MV-4-11 (cell line): ENCODE results near the gene PPIH.
"Not testable (repeated sequence)": the region's sequence is repeated elsewhere in the genome, so short reads cannot be mapped to it uniquely, and the experiment has no call there.

Experiments used
- DNase-seq: peaks from one replicate; lab custom pipeline; 2025; lab: John Stamatoyannopoulos, UW

Gene PPIH

GRCh38 chr1:42657981-42658876, at the start of gene PPIH:
Gene PPIH (plus strand): TSS chr1:42658423. CDS start chr1:42658447, 24 bp downstream.
- peak; percentile 93 for DNase-seq

GRCh38 chr1:42613803-42614131, 44.5 kb upstream of the PPIH start:
- no peak for DNase-seq

GRCh38 chr1:42618866-42619265, 39.4 kb upstream of the PPIH start:
- no peak for DNase-seq

GRCh38 chr1:42620307-42620706, 37.9 kb upstream of the PPIH start:
- DNase-seq: no peak

- not testable (repeated sequence) for DNase-seq
Observed at GRCh38 chr1:42621180-42621579, 37.0 kb upstream of the PPIH start.

GRCh38 chr1:42627205-42627604, 31.0 kb upstream of the PPIH start:
- not testable (repeated sequence) for DNase-seq

- no peak for DNase-seq
Observed at GRCh38 chr1:42639116-42639515, 19.1 kb upstream of the PPIH start.

GRCh38 chr1:42646056-42646455, 12.2 kb upstream of the PPIH start:
- peak; percentile 73 for DNase-seq

GRCh38 chr1:42657201-42657600, 1.0 kb upstream of the PPIH start:
- no peak for DNase-seq

GRCh38 chr1:42658877-42659337, 684 bp downstream of the PPIH start:
- no peak for DNase-seq

GRCh38 chr1:42660907-42661500, 2.8 kb downstream of the PPIH start:
- DNase-seq: no peak

- no peak for DNase-seq
Observed at GRCh38 chr1:42669936-42670335, 11.7 kb downstream of the PPIH start.

GRCh38 chr1:42670425-42670824, 12.2 kb downstream of the PPIH start:
- DNase-seq: no peak

GRCh38 chr1:42674214-42674613, 16.0 kb downstream of the PPIH start:
- no peak for DNase-seq

GRCh38 chr1:42674682-42675081, 16.5 kb downstream of the PPIH start:
- no peak for DNase-seq

GRCh38 chr1:42675467-42675866, 17.2 kb downstream of the PPIH start:
- no peak for DNase-seq

GRCh38 chr1:42676534-42677087, 18.4 kb downstream of the PPIH start:
- no peak for DNase-seq

- peak; percentile 47 for DNase-seq
Observed at GRCh38 chr1:42679364-42679983, 21.3 kb downstream of the PPIH start.

- DNase-seq: peak; percentile 45
Observed at GRCh38 chr1:42680055-42680454, 21.8 kb downstream of the PPIH start.

- DNase-seq: peak; percentile 25
Observed at GRCh38 chr1:42680921-42681683, 22.9 kb downstream of the PPIH start.

GRCh38 chr1:42681741-42682483, 23.7 kb downstream of the PPIH start, which contains the start of gene YBX1:
Gene YBX1 (plus strand): TSS chr1:42682418. CDS start chr1:42682566, 148 bp downstream.
- DNase-seq: peak; percentile 99
